ENCODE measurements around the gene ZSCAN20. TPM values are rescaled to one million over a fixed set of nuclear protein-coding genes. Genes with fewer than 3 reads are reported as not detected.

Gene ZSCAN20
- polyA plus RNA-seq, 1 donor from 2014 or later: 3.3 TPM

- Histone ChIP-seq H4K20me1 (ENCODE audit: insufficient read depth) (no peaks in the 10 kb centered on the region), H2AFZ (ENCODE audit: low read depth, low read length) (no peak overlapping the region), H3K27ac (ENCODE audit: low read length) (no peak overlapping the region), H3K79me2 (replicated peaks; ENCODE audit: insufficient read depth, low read length) (no peaks in the 10 kb centered on the region), H3K9me2 (ENCODE audit: insufficient read depth, low read length) (no peaks in the 10 kb centered on the region), H3F3A (ENCODE audit: insufficient read depth, low read length, poor library complexity, severe bottlenecking) (no peaks in the 10 kb centered on the region), H3K4me2 (ENCODE audit: low read length) (no peak overlapping the region), H3K4me3 (ENCODE audit: low read length) (no peak overlapping the region), H3K9ac (ENCODE audit: low read length) (no peak overlapping the region), H3K27me3 (ENCODE audit: insufficient read depth, low read depth, low read length) (no peaks in the 10 kb centered on the region), H3K36me3 (ENCODE audit: insufficient read depth, low read length) (no peaks in the 10 kb centered on the region), H3K9me3 (ENCODE audit: low read length) (no peaks in the 10 kb centered on the region)
- TF ChIP-seq RAD21 (conservative IDR thresholded peaks at IDR 0.05) (no peak), SMC3 (conservative IDR thresholded peaks at IDR 0.05; ENCODE audit: poor library complexity) (no peak), POLR2AphosphoS5 (IDR thresholded peaks at IDR 0.05) (no peak), EZH2 (IDR thresholded peaks at IDR 0.05; ENCODE audit: borderline replicate concordance, insufficient read depth, low read length, poor library complexity, severe bottlenecking) (no peak), EP300 (conservative IDR thresholded peaks at IDR 0.05; ENCODE audit: poor library complexity, severe bottlenecking) (no peak), MXI1 (conservative IDR thresholded peaks at IDR 0.05; ENCODE audit: poor library complexity, severe bottlenecking) (no peak), TAF1 (IDR thresholded peaks at IDR 0.05; ENCODE audit: low read depth) (no peak)
- TF ChIP-seq, protein P1, sequence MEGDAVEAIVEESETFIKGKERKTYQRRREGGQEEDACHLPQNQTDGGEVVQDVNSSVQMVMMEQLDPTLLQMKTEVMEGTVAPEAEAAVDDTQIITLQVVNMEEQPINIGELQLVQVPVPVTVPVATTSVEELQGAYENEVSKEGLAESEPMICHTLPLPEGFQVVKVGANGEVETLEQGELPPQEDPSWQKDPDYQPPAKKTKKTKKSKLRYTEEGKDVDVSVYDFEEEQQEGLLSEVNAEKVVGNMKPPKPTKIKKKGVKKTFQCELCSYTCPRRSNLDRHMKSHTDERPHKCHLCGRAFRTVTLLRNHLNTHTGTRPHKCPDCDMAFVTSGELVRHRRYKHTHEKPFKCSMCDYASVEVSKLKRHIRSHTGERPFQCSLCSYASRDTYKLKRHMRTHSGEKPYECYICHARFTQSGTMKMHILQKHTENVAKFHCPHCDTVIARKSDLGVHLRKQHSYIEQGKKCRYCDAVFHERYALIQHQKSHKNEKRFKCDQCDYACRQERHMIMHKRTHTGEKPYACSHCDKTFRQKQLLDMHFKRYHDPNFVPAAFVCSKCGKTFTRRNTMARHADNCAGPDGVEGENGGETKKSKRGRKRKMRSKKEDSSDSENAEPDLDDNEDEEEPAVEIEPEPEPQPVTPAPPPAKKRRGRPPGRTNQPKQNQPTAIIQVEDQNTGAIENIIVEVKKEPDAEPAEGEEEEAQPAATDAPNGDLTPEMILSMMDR (IDR thresholded peaks at IDR 0.05; ENCODE audit: poor library complexity, severe bottlenecking): no peak
- TF ChIP-seq, protein P2, sequence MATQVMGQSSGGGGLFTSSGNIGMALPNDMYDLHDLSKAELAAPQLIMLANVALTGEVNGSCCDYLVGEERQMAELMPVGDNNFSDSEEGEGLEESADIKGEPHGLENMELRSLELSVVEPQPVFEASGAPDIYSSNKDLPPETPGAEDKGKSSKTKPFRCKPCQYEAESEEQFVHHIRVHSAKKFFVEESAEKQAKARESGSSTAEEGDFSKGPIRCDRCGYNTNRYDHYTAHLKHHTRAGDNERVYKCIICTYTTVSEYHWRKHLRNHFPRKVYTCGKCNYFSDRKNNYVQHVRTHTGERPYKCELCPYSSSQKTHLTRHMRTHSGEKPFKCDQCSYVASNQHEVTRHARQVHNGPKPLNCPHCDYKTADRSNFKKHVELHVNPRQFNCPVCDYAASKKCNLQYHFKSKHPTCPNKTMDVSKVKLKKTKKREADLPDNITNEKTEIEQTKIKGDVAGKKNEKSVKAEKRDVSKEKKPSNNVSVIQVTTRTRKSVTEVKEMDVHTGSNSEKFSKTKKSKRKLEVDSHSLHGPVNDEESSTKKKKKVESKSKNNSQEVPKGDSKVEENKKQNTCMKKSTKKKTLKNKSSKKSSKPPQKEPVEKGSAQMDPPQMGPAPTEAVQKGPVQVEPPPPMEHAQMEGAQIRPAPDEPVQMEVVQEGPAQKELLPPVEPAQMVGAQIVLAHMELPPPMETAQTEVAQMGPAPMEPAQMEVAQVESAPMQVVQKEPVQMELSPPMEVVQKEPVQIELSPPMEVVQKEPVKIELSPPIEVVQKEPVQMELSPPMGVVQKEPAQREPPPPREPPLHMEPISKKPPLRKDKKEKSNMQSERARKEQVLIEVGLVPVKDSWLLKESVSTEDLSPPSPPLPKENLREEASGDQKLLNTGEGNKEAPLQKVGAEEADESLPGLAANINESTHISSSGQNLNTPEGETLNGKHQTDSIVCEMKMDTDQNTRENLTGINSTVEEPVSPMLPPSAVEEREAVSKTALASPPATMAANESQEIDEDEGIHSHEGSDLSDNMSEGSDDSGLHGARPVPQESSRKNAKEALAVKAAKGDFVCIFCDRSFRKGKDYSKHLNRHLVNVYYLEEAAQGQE (IDR thresholded peaks at IDR 0.05; ENCODE audit: borderline replicate concordance): no peak
Observed at GRCh38 chr1:33456502-33456886, 16.0 kb upstream of the ZSCAN20 start.

GRCh38 chr1:33459691-33460090, 12.8 kb upstream of the ZSCAN20 start:
- H3K9me2 ChIP-seq (ENCODE audit: insufficient read depth, low read length): no peaks in the 10 kb centered on the region
- H4K20me1 ChIP-seq (ENCODE audit: insufficient read depth): no peaks in the 10 kb centered on the region
- H3K79me2 ChIP-seq (replicated peaks; ENCODE audit: insufficient read depth, low read length): no peaks in the 10 kb centered on the region
- no peaks in the 10 kb centered on the region for H3K9me3 ChIP-seq (ENCODE audit: low read length)
- no peaks in the 10 kb centered on the region for H3K27me3 ChIP-seq (ENCODE audit: insufficient read depth, low read depth, low read length)
- H3K4me3 ChIP-seq (ENCODE audit: low read length): no peak overlapping the region
- H3F3A ChIP-seq (ENCODE audit: insufficient read depth, low read length, poor library complexity, severe bottlenecking): no peaks in the 10 kb centered on the region
- no peak for TF ChIP-seq POLR2AphosphoS5 (IDR thresholded peaks at IDR 0.05)
- TF ChIP-seq, protein P1 (IDR thresholded peaks at IDR 0.05; ENCODE audit: poor library complexity, severe bottlenecking): no peak
- no peak for TF ChIP-seq TAF1 (IDR thresholded peaks at IDR 0.05; ENCODE audit: low read depth)
- no peak for TF ChIP-seq EP300 (conservative IDR thresholded peaks at IDR 0.05; ENCODE audit: poor library complexity, severe bottlenecking)
- no peak for TF ChIP-seq EZH2 (IDR thresholded peaks at IDR 0.05; ENCODE audit: borderline replicate concordance, insufficient read depth, low read length, poor library complexity, severe bottlenecking)
- TF ChIP-seq SMC3 (conservative IDR thresholded peaks at IDR 0.05; ENCODE audit: poor library complexity): no peak
- TF ChIP-seq, protein P2 (IDR thresholded peaks at IDR 0.05; ENCODE audit: borderline replicate concordance): no peak
- TF ChIP-seq RAD21 (conservative IDR thresholded peaks at IDR 0.05): no peak
- TF ChIP-seq MXI1 (conservative IDR thresholded peaks at IDR 0.05; ENCODE audit: poor library complexity, severe bottlenecking): no peak
- no peak overlapping the region for H3K9ac ChIP-seq (ENCODE audit: low read length)
- H3K27ac ChIP-seq (ENCODE audit: low read length): no peak overlapping the region
- H3K4me2 ChIP-seq (ENCODE audit: low read length): no peak overlapping the region
- H2AFZ ChIP-seq (ENCODE audit: low read depth, low read length): no peak overlapping the region
- H3K36me3 ChIP-seq (ENCODE audit: insufficient read depth, low read length): no peaks in the 10 kb centered on the region

Data from neural cell (in vitro differentiated cells).